ENCODE results near the gene LINS1.
"Not testable (repeated sequence)": the region's sequence is repeated elsewhere in the genome, so short reads cannot be mapped to it uniquely, and the experiment has no call there.

LINS1 gene

GRCh38 chr15:100602823-100603393 is 924 bp upstream of the LINS1 start:
- DNase-seq (ENCODE audit: low read depth): no peak

DNA sequence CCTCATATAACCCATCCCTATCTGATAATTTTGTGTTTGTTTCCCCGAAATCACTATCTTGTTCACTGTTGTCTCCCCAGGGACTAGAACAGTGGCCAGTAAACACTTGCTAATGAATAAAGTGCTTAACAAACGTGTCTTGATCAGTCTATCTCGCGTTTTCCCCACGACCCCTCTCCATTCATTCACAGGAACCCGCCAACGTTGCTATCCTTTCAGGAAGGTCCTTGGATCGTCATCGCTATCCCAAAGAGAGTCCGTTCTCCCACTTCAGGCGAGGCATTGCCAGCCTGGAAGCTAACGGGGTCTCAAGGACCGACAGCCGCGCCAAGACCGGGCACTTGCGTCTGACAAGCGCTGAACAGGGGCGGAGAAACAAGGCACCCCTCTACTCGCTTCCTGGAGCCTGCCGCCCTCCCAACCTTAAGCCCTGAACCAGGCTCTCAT is 344 bp downstream of the LINS1 start:
- DNase-seq (ENCODE audit: low read depth): no peak

DNA sequence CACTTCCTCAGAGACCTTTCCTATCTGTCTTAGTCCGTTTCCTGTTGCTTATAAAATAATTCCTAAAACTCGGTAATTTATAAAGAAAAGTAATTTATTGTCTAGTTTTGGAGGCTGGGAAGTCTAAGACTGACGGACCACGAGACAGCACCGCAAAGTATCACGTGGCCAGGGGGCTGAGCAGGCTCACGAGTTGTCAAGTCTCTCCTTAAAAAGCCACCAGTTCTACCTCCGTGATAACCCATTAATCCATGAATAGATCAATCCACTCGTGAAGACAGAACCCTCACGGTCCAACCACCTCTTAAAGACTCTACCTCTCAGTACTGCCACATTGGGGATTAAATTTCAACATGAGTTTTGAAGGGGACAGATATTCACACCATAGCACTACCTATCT is 821 bp downstream of the LINS1 start:
- DNase-seq (ENCODE audit: low read depth): no peak

DNA sequence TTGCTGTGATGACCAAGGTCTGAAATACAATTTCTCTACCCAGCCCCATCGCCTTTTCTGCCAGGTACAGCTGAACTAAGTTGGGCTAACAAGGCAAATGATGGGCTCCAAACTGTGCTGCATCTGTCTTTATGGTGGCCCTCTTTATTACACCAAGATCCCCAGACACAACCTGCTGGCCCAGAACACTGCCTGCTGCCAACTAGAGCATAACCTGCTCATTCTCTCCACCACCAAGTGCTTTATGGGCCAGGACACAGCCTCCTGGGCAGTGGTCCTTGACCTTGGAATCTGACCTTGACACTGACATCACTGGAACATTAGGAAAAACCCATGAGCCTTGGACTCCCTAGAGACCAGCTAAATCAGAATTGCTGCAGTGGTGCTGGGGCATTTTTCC is 3.3 kb downstream of the LINS1 start:
- DNase-seq (ENCODE audit: low read depth): no peak

- no peak for DNase-seq (ENCODE audit: low read depth)
Measured at GRCh38 chr15:100597862-100598261, 4.1 kb downstream of the LINS1 start.

GRCh38 chr15:100596792-100597191 is 5.2 kb downstream of the LINS1 start:
- peak; percentile 78 for DNase-seq (ENCODE audit: low read depth)

DNA sequence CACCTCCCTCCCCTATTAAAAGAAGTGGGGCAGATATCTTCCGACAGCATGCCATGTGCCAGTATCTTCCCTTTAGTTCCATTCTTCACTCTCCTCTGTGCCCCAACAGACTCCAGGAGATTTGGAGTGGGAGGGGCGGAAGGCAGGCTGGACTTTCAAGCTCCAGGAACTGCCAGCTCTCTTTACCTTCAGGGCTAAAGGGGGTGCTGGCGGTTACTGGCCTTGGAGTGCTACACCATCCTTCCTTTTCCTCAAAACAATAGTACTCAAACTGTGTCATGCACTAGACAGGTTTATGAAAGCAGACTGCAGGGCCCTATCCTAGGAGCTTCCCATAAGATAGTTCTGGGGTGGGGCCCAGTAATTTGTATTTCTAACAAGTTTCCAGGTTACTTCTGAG is 6.0 kb downstream of the LINS1 start:
- DNase-seq (ENCODE audit: low read depth): no peak

DNA sequence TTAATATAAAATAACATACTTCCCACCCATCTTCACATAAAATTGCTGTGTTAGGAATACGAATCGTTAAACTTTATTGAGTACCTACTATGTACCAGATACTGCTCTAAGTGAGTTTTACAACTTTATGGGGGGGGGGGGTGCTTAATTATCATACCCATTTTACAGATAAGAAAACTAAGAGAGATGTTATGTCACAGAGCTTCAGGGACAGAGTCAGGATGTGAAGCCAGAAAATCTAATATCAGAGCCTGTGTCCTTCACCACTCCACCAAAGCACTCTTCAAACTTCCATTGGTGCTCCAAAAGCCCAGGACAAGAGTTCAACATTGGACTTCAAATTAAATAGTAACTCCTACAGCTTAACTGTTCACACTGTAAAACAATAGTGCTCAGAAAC is 8.6 kb downstream of the LINS1 start:
- no peak for DNase-seq (ENCODE audit: low read depth)

GRCh38 chr15:100592898-100593297 is 9.1 kb downstream of the LINS1 start:
- DNase-seq (ENCODE audit: low read depth): no peak

DNA sequence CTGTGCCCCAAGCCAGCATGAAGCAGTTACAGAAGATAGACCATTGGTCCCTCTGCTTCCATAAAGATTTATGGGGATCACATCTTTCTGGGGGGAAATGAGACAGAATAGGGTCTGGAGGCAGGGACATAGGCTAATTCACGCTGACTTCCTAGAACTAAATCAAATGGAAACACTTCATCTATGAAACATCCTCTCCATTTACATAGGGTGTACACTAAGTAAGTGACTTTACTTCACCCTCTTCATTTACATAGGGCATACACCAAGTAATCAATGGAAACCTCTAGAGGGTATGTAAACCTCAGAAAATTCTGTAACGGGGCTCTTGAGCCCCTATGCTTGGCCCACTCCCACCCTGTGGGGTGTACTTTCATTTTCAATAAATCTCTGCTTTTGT is 10.1 kb downstream of the LINS1 start:
- no peak for DNase-seq (ENCODE audit: low read depth)

DNA sequence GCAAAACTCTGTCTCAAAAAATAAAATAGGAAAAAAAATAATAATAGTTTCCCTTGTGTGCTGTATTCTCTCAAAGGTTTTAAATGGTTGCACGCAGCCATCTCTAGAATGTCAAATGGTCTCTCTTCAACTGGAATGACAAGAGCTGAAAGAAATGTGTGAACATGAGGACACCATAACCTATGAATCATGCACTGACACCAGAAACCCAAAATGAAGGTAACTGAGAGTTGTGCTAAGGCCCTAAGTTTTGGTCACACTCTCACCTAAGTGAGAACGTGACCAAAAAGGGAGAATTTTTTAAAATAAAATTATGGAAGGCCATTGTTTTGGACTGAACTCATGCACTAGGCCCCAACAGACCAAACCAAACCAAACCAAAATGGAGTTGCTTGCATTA is 10.8 kb downstream of the LINS1 start:
- DNase-seq (ENCODE audit: low read depth): not testable (repeated sequence)

GRCh38 chr15:100588638-100589242 is 13.2 kb downstream of the LINS1 start:
- no peak for DNase-seq (ENCODE audit: low read depth)

DNA sequence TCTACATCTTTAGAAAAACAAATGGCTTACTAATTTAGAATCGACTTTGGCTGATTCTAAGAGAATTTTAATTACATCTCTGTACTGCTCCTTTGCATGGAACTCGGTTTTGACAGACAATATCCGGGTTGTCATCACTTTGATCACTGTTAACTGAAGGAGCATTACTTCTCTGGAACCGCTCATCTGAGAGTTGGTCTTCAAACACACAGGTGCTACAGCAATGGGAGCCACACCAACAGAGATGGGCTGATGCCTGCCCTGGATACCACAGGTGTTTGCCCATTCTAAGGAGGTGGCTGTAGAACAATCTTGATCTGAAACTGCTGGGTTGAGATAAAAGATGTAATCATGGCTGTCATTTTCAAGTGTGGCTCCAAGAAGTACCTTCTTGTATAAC is 21.6 kb downstream of the LINS1 start:
- DNase-seq (ENCODE audit: low read depth): no peak

DNA sequence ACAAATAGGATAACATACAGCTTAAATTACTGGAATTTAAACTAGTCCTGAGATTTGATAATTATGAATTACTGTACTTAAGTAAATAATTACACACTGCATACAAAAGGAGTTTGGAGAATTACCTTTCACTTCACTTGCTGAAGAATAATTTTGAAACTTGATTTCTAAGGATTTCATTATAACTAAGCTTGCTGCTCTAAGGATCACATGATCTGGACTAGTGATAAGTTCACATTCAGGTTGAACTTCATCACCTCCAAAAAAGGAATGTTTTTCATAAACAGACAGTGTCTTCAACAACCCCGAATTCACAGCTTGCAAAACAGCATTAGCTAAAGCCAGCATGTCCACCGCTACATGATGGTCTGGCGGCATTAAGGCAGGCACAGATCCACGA is 28.5 kb downstream of the LINS1 start:
- DNase-seq (ENCODE audit: low read depth): no peak

DNA sequence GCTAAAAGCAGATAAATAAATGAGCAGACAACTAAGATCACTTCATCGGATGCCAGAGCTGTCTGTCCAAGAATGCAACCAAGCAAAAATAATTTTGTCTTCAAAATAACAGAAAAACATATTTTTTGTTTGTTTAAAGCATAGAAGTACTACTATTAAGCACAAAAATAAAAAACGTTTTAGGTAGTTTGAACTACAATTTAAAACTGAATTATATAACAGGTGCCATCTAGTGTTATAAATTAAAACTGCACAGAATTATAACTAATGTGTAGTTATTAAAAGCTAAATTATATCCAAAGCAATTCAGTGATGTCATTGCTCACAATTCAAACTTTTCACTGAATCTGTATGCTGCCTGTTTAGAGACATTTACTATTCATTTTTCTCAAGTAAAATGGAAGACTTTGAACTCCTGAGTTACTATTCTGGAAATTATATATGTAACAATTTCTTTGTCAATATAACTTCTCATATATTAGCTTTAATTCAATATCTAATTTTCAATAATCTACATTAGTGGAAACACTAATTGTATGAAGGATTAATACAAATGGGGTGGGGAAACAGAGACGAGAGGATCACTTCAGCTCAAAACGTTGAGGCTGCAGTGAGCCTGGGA is 29.5 kb downstream of the LINS1 start:
- DNase-seq (ENCODE audit: low read depth): no peak

DNA sequence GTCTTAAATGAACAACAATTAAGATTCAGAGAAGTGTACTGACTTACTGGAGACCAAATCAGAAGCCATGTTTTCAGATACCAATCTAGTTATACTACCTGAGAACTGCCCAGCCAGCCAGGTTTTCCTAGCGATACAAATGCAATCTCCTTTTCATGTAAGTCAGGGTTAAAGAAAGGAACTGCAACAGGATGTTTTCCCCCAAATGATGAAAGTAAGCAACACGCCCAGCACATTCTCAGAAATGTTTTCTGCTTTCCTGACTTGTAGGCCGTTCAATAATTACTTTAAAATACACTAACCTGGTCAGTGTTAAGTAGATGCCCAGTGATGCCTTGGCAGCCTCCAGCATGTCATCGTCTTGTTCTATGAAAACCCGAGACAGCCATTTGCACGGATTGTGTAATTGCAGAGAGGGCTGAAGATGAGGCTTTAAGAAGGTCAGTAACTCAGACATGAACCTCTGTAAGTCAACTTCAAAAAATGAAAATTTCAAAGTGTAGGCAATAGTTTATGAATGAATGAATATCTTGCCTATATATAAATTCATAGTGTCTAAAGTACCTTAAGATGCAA is 30.3 kb downstream of the LINS1 start:
- DNase-seq (ENCODE audit: low read depth): no peak

- no peak for DNase-seq (ENCODE audit: low read depth)
Measured at GRCh38 chr15:100570735-100571313, 31.2 kb downstream of the LINS1 start.

- DNase-seq (ENCODE audit: low read depth): no peak
Measured at GRCh38 chr15:100570275-100570674, 31.7 kb downstream of the LINS1 start.

DNA sequence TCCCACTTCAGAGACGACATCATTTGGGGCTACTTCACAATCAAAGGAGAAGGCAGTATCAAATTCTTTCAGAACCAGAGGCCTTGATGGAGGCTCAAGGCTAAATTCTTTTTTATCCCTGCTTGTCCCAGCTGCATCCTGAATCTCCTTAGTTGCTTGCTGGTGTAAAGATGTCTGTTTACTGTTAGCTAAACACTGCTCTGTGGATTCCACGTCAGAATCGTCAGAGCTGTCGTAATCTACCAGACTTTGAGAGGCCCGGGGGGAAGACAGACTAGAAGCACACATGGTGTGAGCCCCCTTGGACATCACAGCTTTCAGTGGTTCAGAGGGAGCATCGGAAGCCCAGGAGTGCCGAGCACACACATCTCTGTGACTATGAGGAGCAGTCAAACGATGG is 32.6 kb downstream of the LINS1 start:
- DNase-seq (ENCODE audit: low read depth): no peak

- no peak for DNase-seq (ENCODE audit: low read depth)
Measured at GRCh38 chr15:100566850-100567628, 34.9 kb downstream of the LINS1 start.

DNA sequence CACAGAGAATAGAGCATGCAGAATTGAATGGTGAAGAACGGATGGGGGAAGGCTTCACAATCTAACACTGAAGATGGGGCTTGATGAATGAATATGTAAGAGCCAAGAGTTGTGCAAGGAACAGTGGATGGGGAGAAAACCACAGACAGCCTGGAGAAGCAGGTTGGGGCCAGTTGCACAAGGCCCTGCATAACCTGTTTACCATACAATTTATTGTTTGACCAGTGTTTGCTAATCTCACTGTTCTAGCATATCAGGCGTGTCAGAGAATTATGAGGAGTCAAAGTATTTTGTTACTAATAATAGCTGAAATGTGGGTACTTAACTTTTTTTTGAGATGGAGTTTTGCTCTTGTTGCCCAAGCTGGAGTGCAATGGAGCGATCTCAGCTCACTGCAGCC is 36.4 kb downstream of the LINS1 start:
- DNase-seq (ENCODE audit: low read depth): no peak

- no peak for DNase-seq (ENCODE audit: low read depth)
Measured at GRCh38 chr15:100560323-100560722, 41.7 kb downstream of the LINS1 start.
